Measurements from ENCODE around the gene OPTC. TPM values are rescaled to one million over a fixed set of nuclear protein-coding genes. Genes with fewer than 3 reads are reported as not detected.

OPTC gene
- total RNA-seq, 1 donor from 2014 or later = not detected

DNA sequence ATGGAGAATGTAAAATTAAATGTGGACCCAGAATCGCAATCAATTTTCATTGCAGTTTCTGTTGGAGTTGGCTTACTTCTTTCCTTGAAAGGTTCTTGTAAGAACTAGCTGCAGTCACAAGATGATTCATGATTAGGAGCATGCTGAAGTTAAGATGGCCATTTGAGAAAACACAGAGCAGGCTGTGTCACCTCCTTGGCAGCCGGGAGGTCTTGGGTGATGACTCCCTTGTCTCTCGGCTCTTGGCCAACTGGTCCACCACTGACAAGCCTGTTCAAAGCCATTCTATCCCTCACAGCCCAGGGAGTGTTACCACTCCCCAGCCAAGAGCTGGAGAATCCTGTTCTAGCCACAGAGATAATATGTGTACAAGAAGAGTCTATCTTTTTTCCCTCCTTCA is 40.6 kb downstream of the OPTC start:
- peak; percentile 98 for DNase-seq (ENCODE audit: low spot score)

GRCh38 chr1:203536575-203536974 is 42.6 kb downstream of the OPTC start:
- DNase-seq (ENCODE audit: low spot score) = no peak

DNA sequence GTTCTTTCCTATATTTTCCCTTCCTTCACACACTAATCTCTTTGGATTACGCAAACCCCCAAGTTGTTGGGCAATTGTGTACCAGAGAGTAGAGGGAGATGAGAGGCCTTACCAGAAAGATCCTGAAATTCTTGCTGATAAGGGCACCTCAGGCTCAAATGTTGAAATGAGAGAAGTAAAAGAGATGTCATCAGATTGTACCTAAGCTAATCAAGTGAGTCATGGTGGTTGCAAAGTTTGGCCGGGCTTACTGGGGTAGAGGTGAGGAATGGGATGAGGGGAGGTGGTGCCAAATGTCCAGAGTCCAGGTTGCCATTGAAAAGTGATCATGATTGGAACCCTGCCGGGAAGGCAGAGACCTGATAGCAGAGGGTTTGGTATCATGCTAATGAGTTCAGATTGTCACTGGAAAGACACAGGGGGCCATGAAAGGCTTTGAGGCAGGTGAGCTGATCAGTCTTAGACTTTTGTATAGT is 43.1 kb downstream of the OPTC start:
- peak; percentile 85 for DNase-seq (ENCODE audit: low spot score)

GRCh38 chr1:203537806-203538464 is 44.0 kb downstream of the OPTC start:
- DNase-seq (ENCODE audit: low spot score) = peak; percentile 71

DNA sequence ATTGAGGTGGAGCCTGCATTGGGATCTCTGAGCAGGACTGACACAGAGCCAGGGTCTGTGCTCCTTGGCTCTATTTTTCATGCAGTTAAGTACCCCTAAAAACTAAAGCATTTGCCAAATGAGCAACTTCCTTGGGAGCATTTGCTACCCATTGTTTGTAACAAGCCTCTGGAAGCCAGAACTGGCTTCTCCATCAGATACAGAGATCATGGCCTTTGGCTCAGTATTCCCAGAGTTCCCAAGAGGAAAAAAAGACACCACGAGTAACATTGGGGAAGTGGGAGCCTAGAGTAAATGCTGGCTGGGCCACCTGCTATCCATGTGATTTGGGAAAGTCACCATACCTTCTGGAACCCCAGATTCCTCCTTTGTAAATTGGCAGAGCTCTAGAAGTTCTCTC is 44.8 kb downstream of the OPTC start:
- no peak for DNase-seq (ENCODE audit: low spot score)

GRCh38 chr1:203539831-203540546 is 46.0 kb downstream of the OPTC start:
- DNase-seq (ENCODE audit: low spot score) = no peak

- peak; percentile 79 for DNase-seq (ENCODE audit: low spot score)
These were observed 50.5 kb downstream of the OPTC start for GRCh38 chr1:203544485-203544884.

- DNase-seq (ENCODE audit: low spot score) = no peak
These were observed 51.2 kb downstream of the OPTC start for GRCh38 chr1:203544978-203545816.

DNA sequence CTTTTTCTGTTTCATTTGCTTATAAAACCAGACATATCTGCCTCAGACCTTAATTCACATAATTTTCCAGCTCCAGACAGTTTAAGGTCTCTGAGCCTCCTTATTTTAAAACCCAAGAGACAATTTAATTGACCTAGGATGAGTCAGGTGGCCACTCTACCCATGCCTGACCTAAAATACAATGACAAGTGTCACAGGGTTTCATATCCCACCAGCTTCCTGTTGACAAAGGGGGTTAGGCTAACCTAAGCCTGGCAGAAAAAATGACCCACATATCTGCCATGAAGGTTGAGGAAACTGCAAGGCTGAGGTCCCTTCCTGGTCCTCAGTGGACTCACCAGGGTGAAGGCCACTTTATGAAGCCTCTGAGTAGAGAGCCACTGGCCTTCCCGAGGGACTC is 52.3 kb downstream of the OPTC start:
- no peak for DNase-seq (ENCODE audit: low spot score)

DNA sequence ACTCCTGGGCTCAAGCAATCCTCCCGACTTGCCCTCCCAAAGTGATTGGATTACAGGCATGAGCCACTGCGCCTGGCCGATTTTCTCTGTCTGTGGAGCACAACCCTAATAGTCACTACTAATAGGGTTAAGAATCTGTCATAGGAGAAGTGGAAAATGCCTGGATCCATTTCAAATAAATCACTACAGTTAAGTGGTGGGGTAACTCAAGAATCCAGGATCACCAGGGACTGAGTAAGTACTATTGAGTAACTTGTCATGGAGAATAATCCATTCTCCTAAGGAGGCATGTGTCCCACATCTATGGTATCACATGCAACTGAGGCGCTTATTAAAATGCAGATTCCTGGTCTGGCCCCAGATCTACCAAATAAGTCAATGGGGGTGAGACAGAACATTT is 53.2 kb downstream of the OPTC start:
- DNase-seq (ENCODE audit: low spot score) = no peak

- DNase-seq (ENCODE audit: low spot score) = no peak
These were observed 53.9 kb downstream of the OPTC start for GRCh38 chr1:203547771-203548421.

DNA sequence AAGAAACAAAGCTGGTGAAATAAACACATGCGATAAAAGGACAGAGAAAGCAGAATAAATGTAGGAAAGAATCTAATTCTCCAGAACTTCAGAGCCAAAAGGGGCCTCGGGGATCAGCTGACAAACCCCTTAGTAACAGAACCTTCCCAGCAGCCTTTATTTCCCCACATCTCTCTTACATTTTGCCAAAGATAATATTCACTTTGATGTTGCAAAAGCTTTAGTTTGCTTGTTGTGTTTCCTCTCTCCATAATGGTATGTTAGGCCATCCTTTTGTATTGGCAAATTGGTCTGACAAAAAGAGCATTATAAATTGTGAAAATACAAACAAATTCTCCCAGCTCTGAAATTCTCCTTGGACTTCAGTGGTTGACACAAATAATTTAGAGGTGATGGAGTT is 54.9 kb downstream of the OPTC start:
- DNase-seq (ENCODE audit: low spot score) = peak; percentile 86

- DNase-seq (ENCODE audit: low spot score) = no peak
These were observed 55.4 kb downstream of the OPTC start for GRCh38 chr1:203549309-203549708.

GRCh38 chr1:203550846-203551245 is 56.9 kb downstream of the OPTC start:
- no peak for DNase-seq (ENCODE audit: low spot score)

DNA sequence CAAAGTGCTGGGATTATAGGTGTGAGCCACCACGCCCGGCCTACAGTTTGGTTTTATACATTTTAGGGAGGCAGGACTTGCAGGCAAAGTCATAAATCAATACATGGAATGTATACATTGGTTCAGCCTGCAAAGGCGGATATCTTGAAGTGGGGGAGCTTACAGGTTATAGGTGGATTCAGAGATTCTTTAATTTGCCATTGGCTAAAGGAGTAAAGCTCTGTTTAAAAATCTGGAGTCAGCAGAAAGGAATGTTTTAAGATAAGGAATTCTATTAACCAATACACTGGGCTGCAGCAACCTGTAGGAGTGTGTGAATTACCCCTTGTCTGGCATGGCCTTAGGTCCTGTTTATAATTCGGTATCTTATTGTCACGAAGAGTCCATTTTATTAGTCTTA is 57.6 kb downstream of the OPTC start:
- no peak for DNase-seq (ENCODE audit: low spot score)

- no peak for DNase-seq (ENCODE audit: low spot score)
These were observed 59.5 kb downstream of the OPTC start for GRCh38 chr1:203553496-203553895.

GRCh38 chr1:203554071-203554470 is 60.1 kb downstream of the OPTC start:
- no peak for DNase-seq (ENCODE audit: low spot score)

- peak; percentile 77 for DNase-seq (ENCODE audit: low spot score)
These were observed 61.1 kb downstream of the OPTC start for GRCh38 chr1:203555076-203555475.

DNA sequence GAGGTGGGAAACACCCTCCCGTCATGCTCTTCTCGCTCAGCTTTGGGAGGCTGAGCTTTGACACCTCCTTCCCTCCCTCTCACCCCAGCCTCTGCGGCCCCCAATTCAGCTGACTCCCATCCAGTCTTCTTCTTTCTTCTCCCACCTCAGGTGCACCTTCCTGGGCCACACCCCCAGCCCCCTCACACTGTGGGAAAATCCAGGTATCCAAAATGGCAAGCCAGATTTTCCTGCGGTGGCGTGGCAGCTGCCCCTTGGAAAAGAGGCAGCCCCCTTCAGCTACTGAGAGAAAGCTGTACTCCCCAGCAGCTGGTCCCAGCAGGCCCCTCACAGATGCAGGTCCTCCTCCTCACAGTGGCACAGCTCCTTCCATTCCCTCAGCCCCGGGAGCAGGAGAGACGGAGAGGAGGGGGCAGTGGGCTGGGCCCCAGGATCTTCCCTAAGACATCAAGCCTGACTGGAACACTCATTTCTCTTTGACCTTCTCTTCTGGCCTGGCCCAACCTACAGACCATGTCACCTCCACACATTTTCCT is 61.6 kb downstream of the OPTC start:
- DNase-seq (ENCODE audit: low spot score) = no peak

DNA sequence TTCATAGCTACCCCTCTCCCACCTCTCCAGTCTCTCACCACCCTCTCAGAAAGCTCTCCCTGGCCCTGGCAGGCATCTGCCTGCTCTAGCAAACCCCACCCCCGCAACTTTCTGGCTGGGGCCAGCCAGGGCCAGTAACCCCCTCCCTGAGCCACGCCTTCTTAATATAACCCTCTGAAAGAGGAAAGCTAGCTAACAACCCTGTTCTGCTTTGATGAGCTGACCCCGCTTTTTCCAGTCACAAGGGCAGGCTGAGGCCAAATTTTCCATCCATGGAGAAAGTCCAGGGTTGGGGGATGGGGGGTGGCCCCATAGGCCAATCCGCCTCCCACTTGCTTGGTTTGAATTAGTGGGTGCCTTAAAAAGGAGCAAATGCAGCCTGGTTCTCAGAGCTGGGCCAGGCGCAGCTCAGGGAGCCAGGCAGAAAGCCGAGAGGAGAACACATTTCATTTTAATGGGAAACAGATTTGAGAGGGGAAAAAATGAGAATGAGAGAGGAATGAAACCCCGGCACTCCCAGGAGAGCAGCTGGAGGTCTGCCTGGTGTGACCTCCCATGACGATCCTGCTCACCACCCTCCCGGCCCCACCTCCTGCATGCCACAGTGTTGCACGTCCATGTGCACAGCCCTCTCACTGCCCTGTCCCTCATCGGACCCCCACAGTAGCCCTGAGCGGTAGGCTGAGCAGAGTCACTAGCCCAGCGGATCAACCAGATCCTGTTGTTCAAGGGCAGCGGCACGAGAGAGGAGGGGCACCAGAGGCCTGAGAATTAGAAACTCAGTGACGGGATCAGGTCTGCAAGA is 62.3 kb downstream of the OPTC start:
- peak; percentile 89 for DNase-seq (ENCODE audit: low spot score)

DNA sequence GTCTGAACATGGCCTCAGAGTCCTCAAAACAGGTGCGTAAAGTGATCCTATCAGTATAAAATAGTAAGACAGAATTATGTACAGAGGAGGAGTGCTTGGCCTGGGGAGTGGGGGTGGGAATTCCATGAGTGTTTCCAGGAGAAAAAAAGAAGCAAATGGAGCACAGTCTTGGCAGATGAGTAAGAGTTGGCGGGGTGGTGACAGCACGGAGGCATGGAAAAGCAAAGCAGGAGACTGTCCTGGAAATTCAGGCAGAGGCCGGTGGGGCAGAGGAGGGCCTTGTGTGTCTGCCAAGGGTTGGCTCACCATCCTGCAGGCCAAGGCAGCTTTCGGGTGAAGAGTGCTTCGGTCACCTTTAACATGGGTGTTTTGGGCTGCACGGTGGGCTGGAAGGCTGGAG is 63.4 kb downstream of the OPTC start:
- DNase-seq (ENCODE audit: low spot score) = peak; percentile 87

Data from umbilical cord (tissue), 2 donors.